A549 (cell line): ENCODE measurements around the gene TTC7B. TPM values are rescaled to one million over a fixed set of nuclear protein-coding genes. Genes with fewer than 3 reads are reported as not detected.

Experiments
- ATAC-seq, 2 experiments: fragments of 200-7000 bp in 1 of 2; fragments of >200 bp in 1 of 2; cut with Nextera tagmentation in 1 of 2; cut with Tn5 transposase in 1 of 2; 3 replicates each; pipeline versions ENCODE4 v1.8.0 to v1.9.1; 2018 to 2020; ENCODE audit warnings: mild to moderate bottlenecking in 1 of 2, moderate library complexity in 1 of 2
- CTCF ChIA-PET: fragments of 300-600 bp; sonication (Branson Sonifier 250); formaldehyde crosslinking; extraction: SDS; loops from one replicate; lab custom pipeline; 2021; ENCODE audit warnings: antibody characterized with exemption, inconsistent platforms; lab: Yijun Ruan, JAX
- POLR2A ChIA-PET: fragments of 350-600 bp; formaldehyde crosslinking; extraction: SDS; loops from one replicate; lab custom pipeline; 2021; ENCODE audit warnings: antibody characterized with exemption, inconsistent platforms; lab: Yijun Ruan, JAX
- DNase-seq, 2 experiments: peaks; one replicate each; pipeline versions ENCODE4 v3.0.0 to v3.0.0-alpha.2; 2011 to 2016; ENCODE audit warnings: low read depth in 1 of 2, low spot score in 1 of 2
- FAIRE-seq: peaks from 2 replicates; lab custom pipeline; 2011; peaks lifted over from hg19 to GRCh38; lab: Jason Lieb, UNC
- H3K27ac ChIP-seq, 2 experiments: fragments of >200 bp; sonication (Bioruptor Twin); formaldehyde crosslinking; 3 replicates each; pipeline ENCODE4 v1.5.1; 2016 to 2017
- H3K4me1 ChIP-seq: fragments of >200 bp; sonication (Bioruptor Twin); formaldehyde crosslinking; 3 replicates; pipeline ENCODE4 v1.6.1; 2016
- H3K4me2 ChIP-seq: fragments of >200 bp; sonication (Bioruptor Twin); formaldehyde crosslinking; 3 replicates; pipeline ENCODE4 v1.6.1; 2016
- H3K4me3 ChIP-seq: fragments of >200 bp; sonication (Bioruptor Twin); formaldehyde crosslinking; 3 replicates; pipeline ENCODE4 v1.5.1; 2016
- H3K9me3 ChIP-seq: fragments of >200 bp; sonication (Bioruptor Twin); formaldehyde crosslinking; 3 replicates; pipeline ENCODE4 v1.6.1; 2016
- CBX2 ChIP-seq: fragments of 200-600 bp; sonication (generic); IDR thresholded peaks from 2 replicates; pipeline ENCODE4 v1.6.1; 2016; ENCODE audit warnings: low read depth, mild to moderate bottlenecking, borderline replicate concordance
- CEBPB ChIP-seq, 2 experiments: fragments of >200 bp in 1 of 2; sonication (Bioruptor Twin) in 1 of 2; formaldehyde crosslinking in 1 of 2; IDR thresholded peaks; 2 replicates each; pipeline ENCODE4 v1.6.1; 2012 to 2016
- CHD2 ChIP-seq: fragments of 150-350 bp; IDR thresholded peaks from 2 replicates; pipeline ENCODE4 v1.6.1; 2014; ENCODE audit warnings: low read length; ENCODE audit not compliant: partially characterized antibody
- EHF ChIP-seq: fragments of 250-450 bp; sonication (Bioruptor Pico); IDR thresholded peaks from 2 replicates; pipeline ENCODE4 v1.5.0; 2020; ENCODE audit warnings: mild to moderate bottlenecking
- EP300 ChIP-seq, 2 experiments: fragments of >200 bp; sonication (Bioruptor Twin); formaldehyde crosslinking; IDR thresholded peaks; 2 replicates in 1 of 2; 3 replicates in 1 of 2; pipeline ENCODE4 v1.6.1; 2016 to 2017
- FOSL2 ChIP-seq, 2 experiments: fragments of 450-650 bp in 1 of 2; fragments of >200 bp in 1 of 2; sonication (Bioruptor Twin) in 1 of 2; formaldehyde crosslinking; IDR thresholded peaks; 2 replicates each; pipeline versions ENCODE4 v1.5.0 to v1.6.1; 2016 to 2020; ENCODE audit warnings: mild to moderate bottlenecking in 1 of 2, moderate library complexity in 1 of 2
- GATA3 ChIP-seq: IDR thresholded peaks from 2 replicates; pipeline ENCODE4 v1.6.1; 2012; ENCODE audit warnings: borderline replicate concordance
- HEYL ChIP-seq: fragments of 250-450 bp; sonication (Bioruptor Pico); IDR thresholded peaks from 2 replicates; pipeline ENCODE4 v1.8.0; 2021; ENCODE audit warnings: mild to moderate bottlenecking, moderate library complexity
- HOXA7 ChIP-seq: fragments of 250-450 bp; sonication (Bioruptor Pico); IDR thresholded peaks from 2 replicates; pipeline ENCODE4 v1.5.0; 2020; ENCODE audit warnings: mild to moderate bottlenecking, moderate library complexity
- JUNB ChIP-seq: fragments of >200 bp; sonication (Bioruptor Twin); formaldehyde crosslinking; IDR thresholded peaks from 2 replicates; pipeline ENCODE4 v1.6.1; 2016
- NR3C1 ChIP-seq: fragments of >200 bp; sonication (Bioruptor Twin); formaldehyde crosslinking; IDR thresholded peaks from 3 replicates; pipeline ENCODE4 v1.6.1; 2017
- RAD21 ChIP-seq, 2 experiments: fragments of >200 bp in 1 of 2; sonication (Bioruptor Twin) in 1 of 2; formaldehyde crosslinking in 1 of 2; IDR thresholded peaks in 1 of 2; conservative IDR thresholded peaks in 1 of 2; 2 replicates in 1 of 2; 3 replicates in 1 of 2; pipeline ENCODE4 v1.6.1; 2012 to 2018; ENCODE audit warnings: inconsistent platforms in 1 of 2
- RARB ChIP-seq: fragments of 250-450 bp; sonication (Bioruptor Pico); IDR thresholded peaks from 2 replicates; pipeline ENCODE4 v1.8.0; 2021; ENCODE audit warnings: mild to moderate bottlenecking, moderate library complexity
- RCOR1 ChIP-seq: fragments of 150-350 bp; IDR thresholded peaks from 2 replicates; pipeline ENCODE4 v1.6.1; 2014; ENCODE audit warnings: antibody characterized with exemption, low read length, low read depth
- RNF2 ChIP-seq: fragments of 200-600 bp; sonication (generic); IDR thresholded peaks from 2 replicates; pipeline ENCODE4 v1.6.1; 2016; ENCODE audit warnings: low read depth, mild to moderate bottlenecking, antibody characterized with exemption, moderate library complexity, borderline replicate concordance
- SREBF2 ChIP-seq: fragments of 450-650 bp; IDR thresholded peaks from 2 replicates; pipeline ENCODE4 v1.6.1; 2014; ENCODE audit warnings: mild to moderate bottlenecking, moderate library complexity
- TP53 ChIP-seq: fragments of 250-450 bp; sonication (Bioruptor Pico); IDR thresholded peaks from 2 replicates; pipeline ENCODE4 v1.5.0; 2021; ENCODE audit warnings: mild to moderate bottlenecking, moderate library complexity
- ZC3H11A ChIP-seq: fragments of 450-650 bp; IDR thresholded peaks from 2 replicates; pipeline ENCODE4 v1.6.1; 2014; ENCODE audit warnings: antibody characterized with exemption, mild to moderate bottlenecking
- ZFP36 ChIP-seq: fragments of 450-650 bp; IDR thresholded peaks from 2 replicates; pipeline ENCODE4 v1.6.1; 2014; ENCODE audit warnings: borderline replicate concordance; ENCODE audit not compliant: partially characterized antibody
- WGBS: methylation state at CpG from one replicate; pipeline ENCODE4 v1.1.6; 2017; ENCODE audit errors: missing lambda C conversion rate; 5-methylcytosine and 5-hydroxymethylcytosine counted together
- polyA plus RNA-seq, 4 experiments: library from polyadenylated mRNA; depleted of rRNA in 3 of 4; stranded (reverse); fragments of >200 nt; fragmentation: RNase III in 1 of 4; extraction: RNeasy Plus Mini Kit Qiagen cat#74134 plus additional on column Dnase treatment in 1 of 4; gene quantifications; 2 replicates in 3 of 4; 3 replicates in 1 of 4; pipeline ENCODE4 v1.2.3, GENCODE V29; 2011 to 2017
- TF ChIP-seq, protein P1 (sequence below): fragments of >200 bp; sonication (Bioruptor Twin); formaldehyde crosslinking; IDR thresholded peaks from 2 replicates; pipeline ENCODE4 v1.6.1; 2016
- TF ChIP-seq, protein P2 (sequence below): IDR thresholded peaks from 2 replicates; pipeline ENCODE4 v1.6.1; 2012
- TF ChIP-seq, protein P3 (sequence below): IDR thresholded peaks from 2 replicates; pipeline ENCODE4 v1.6.1; 2012; ENCODE audit warnings: low read depth, borderline replicate concordance
- TF ChIP-seq, protein P4 (sequence below): fragments of 150-350 bp; IDR thresholded peaks from 2 replicates; pipeline ENCODE4 v1.6.1; 2014; ENCODE audit warnings: low read depth, mild to moderate bottlenecking, low read length
- TF ChIP-seq, protein P5 (sequence below): fragments of >200 bp; sonication (Bioruptor Twin); formaldehyde crosslinking; IDR thresholded peaks from 3 replicates; pipeline ENCODE4 v1.5.1; 2016

The TTC7B gene
- polyA plus RNA-seq, 2 of the 4 experiments (the other 2 are of a cell fraction) = 16.6 to 28.0 TPM

DNA sequence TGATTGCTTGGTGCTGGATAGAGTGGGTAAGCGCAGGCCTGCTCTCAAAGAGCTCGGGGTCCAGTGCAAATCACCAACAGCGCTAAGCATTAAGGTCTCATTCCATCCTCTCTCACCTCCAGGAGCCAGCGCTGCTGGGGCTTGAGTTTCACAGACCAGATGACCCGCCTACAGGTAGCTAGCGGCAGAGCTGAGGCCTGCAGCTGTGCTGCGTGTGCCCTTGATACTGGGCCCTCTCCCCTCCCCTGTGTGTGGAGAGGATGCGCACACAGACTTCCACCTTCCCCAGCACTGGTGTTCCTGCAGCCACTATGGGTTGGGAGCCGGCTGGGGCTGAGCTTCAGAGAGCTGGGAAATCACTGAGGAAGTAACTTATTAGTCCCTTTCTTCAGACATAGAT lies 269.5 kb downstream of the TTC7B start:
- no peak overlapping the region for H3K4me2 ChIP-seq
- WGBS = 91% methylated on average over 7 of the region's 9 CpGs
- H3K4me3 ChIP-seq = no peak overlapping the region
- ATAC-seq (no peak), DNase-seq (no peak), FAIRE-seq (no peak)
- H3K27ac ChIP-seq = no peak overlapping the region
- H3K4me1 ChIP-seq = no peaks in the 10 kb centered on the region
- ChIA-PET CTCF (no interaction called here), POLR2A (no interaction called here)
- TF ChIP-seq HOXA7 (CRISPR knock-in tag) (no peak), JUNB (no peak), RCOR1 (no peak), FOSL2 (IDR thresholded peaks at IDR 0.05) (no peak), FOSL2 (CRISPR knock-in tag; IDR thresholded peaks at IDR 0.05) (no peak)
- no peaks in the 10 kb centered on the region for H3K9me3 ChIP-seq

DNA sequence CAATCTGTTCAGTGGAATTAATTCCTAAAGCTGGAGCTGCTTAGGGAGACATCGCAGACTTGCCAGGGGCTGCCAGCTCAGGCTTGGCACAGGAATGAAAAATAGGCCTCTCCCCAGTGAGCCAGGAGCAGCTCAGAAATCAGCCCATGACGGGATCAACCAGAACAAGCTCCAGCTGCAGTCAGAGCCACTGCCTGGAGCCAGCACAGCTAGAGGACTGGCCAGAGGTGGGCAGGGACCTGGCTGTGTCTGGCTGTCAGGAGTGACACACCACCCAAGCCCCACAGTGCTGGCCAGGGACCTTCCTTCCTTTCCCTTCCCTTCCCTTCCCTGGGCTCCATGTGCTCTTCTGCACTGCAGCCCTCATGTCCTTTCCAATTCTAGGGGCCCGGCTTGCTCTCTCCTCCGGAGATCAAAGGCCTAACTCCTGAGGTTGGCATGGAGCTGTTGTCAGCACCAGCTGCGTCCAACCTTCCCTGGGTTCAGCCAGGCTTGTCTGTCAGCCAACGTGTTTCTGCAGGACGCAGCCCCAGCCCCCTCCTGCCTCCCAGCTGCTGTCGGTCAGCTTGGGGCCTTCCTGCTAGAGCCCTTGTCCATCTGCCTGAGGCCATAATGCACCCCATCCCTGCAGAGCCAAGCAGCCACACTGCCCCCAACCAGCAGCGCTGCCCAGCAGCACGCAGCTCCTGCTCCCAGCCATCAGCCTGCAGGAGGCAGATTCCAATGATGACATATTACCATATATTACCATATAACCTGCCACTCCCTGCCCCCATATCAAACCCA lies 270.1 kb downstream of the TTC7B start:
- no peak for FAIRE-seq
- Histone ChIP-seq H3K4me3 (no peak overlapping the region), H3K9me3 (no peaks in the 10 kb centered on the region), H3K4me2 (no peak overlapping the region), H3K4me1 (no peaks in the 10 kb centered on the region), H3K27ac (no peak overlapping the region)
- ChIA-PET POLR2A (no interaction called here), CTCF (no interaction called here)
- DNase-seq = no peak
- ATAC-seq = 0 out of 6 replicates have a peak, but pooled peaks of 1 of the 2 experiments have one; percentile 8
- TF ChIP-seq CEBPB (IDR thresholded peaks at IDR 0.05) (no peak), EP300 (IDR thresholded peaks at IDR 0.05) (no peak), RNF2 (no peak), GATA3 (no peak), ZFP36 (no peak), HEYL (CRISPR knock-in tag) (no peak), TP53 (CRISPR knock-in tag) (no peak)
- TF ChIP-seq, protein P1, sequence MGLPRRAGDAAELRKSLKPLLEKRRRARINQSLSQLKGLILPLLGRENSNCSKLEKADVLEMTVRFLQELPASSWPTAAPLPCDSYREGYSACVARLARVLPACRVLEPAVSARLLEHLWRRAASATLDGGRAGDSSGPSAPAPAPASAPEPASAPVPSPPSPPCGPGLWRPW = no peak
- TF ChIP-seq, protein P2, sequence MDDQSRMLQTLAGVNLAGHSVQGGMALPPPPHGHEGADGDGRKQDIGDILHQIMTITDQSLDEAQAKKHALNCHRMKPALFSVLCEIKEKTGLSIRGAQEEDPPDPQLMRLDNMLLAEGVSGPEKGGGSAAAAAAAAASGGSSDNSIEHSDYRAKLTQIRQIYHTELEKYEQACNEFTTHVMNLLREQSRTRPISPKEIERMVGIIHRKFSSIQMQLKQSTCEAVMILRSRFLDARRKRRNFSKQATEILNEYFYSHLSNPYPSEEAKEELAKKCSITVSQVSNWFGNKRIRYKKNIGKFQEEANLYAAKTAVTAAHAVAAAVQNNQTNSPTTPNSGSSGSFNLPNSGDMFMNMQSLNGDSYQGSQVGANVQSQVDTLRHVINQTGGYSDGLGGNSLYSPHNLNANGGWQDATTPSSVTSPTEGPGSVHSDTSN = no peak
- TF ChIP-seq, protein P3, sequence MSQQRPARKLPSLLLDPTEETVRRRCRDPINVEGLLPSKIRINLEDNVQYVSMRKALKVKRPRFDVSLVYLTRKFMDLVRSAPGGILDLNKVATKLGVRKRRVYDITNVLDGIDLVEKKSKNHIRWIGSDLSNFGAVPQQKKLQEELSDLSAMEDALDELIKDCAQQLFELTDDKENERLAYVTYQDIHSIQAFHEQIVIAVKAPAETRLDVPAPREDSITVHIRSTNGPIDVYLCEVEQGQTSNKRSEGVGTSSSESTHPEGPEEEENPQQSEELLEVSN = no peak
- 84% methylated on average over 8 of the region's 10 CpGs for WGBS

DNA sequence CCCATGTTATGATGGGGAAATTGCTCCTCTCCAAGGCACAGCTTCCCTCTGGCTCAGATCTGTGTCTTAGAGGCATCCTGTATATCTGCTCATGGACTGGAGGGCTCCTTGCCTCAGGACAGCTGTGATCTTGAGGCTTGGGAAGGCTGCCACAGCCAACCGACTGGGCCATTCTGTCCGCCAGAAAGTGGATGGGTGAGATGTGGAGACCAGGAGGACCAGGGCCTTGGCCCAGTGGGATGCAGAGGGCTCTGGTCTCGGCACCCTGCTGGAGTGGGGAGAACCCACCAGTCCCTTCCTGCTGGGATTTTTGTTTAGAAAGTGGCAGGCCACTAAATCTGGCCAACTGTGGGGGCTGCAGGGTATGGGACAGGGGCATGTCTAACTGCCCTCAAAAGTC lies 270.8 kb downstream of the TTC7B start:
- Histone ChIP-seq H3K27ac (no peak overlapping the region), H3K4me1 (no peaks in the 10 kb centered on the region), H3K4me3 (no peak overlapping the region), H3K9me3 (no peaks in the 10 kb centered on the region), H3K4me2 (no peak overlapping the region)
- no peak for DNase-seq
- FAIRE-seq = no peak
- ChIA-PET POLR2A (no interaction called here), CTCF (no interaction called here)
- WGBS = 84% methylated on average over 3 of the region's 3 CpGs
- no peak for TF ChIP-seq EHF (CRISPR knock-in tag)
- TF ChIP-seq, protein P4, sequence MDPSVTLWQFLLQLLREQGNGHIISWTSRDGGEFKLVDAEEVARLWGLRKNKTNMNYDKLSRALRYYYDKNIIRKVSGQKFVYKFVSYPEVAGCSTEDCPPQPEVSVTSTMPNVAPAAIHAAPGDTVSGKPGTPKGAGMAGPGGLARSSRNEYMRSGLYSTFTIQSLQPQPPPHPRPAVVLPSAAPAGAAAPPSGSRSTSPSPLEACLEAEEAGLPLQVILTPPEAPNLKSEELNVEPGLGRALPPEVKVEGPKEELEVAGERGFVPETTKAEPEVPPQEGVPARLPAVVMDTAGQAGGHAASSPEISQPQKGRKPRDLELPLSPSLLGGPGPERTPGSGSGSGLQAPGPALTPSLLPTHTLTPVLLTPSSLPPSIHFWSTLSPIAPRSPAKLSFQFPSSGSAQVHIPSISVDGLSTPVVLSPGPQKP = no peak
- no peak for TF ChIP-seq ZC3H11A
- no peak for TF ChIP-seq RARB (CRISPR knock-in tag)
- TF ChIP-seq CHD2 = no peak
- no peak for TF ChIP-seq RNF2
- TF ChIP-seq NR3C1 = no peak
- no peak for TF ChIP-seq RAD21 (conservative IDR thresholded peaks at IDR 0.05 in 1 of 2, IDR thresholded peaks at IDR 0.05 in 1 of 2)
- TF ChIP-seq JUNB = no peak
- TF ChIP-seq, protein P5, sequence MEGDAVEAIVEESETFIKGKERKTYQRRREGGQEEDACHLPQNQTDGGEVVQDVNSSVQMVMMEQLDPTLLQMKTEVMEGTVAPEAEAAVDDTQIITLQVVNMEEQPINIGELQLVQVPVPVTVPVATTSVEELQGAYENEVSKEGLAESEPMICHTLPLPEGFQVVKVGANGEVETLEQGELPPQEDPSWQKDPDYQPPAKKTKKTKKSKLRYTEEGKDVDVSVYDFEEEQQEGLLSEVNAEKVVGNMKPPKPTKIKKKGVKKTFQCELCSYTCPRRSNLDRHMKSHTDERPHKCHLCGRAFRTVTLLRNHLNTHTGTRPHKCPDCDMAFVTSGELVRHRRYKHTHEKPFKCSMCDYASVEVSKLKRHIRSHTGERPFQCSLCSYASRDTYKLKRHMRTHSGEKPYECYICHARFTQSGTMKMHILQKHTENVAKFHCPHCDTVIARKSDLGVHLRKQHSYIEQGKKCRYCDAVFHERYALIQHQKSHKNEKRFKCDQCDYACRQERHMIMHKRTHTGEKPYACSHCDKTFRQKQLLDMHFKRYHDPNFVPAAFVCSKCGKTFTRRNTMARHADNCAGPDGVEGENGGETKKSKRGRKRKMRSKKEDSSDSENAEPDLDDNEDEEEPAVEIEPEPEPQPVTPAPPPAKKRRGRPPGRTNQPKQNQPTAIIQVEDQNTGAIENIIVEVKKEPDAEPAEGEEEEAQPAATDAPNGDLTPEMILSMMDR = no peak
- no peak for TF ChIP-seq SREBF2
- TF ChIP-seq CBX2 = no peak
- no peak for ATAC-seq
